GM12878 (cell line): Measurements from ENCODE around the gene TIRAP. TPM values are rescaled to one million over a fixed set of nuclear protein-coding genes. Genes with fewer than 3 reads are reported as not detected.

ENCODE experiments used
- ATAC-seq: fragments of 200-7000 bp; cut with Tn5 transposase; 3 replicates; pipeline ENCODE4 v1.9.1; 2020; ENCODE audit warnings: mild to moderate bottlenecking, moderate library complexity
- BruUV-seq: library from RNA; stranded (reverse); fragments of 400-500 nt; replicated peaks from 2 replicates; lab custom pipeline; 2021; lab: Mats Ljungman, UMichigan
- CTCF ChIA-PET: fragments of 300-600 bp; sonication (Branson Sonifier 250); formaldehyde crosslinking; extraction: SDS; loops from one replicate; lab custom pipeline; 2021; ENCODE audit warnings: inconsistent platforms; lab: Yijun Ruan, JAX
- POLR2A ChIA-PET: fragments of 350-600 bp; formaldehyde crosslinking; extraction: SDS; loops from one replicate; lab custom pipeline; 2021; ENCODE audit warnings: inconsistent platforms; lab: Charles Lee
- RAD21 ChIA-PET: fragments of 300-600 bp; sonication (Branson Sonifier 250); formaldehyde crosslinking; loops from one replicate; lab custom pipeline; 2023; ENCODE audit warnings: antibody characterized with exemption; ENCODE audit not compliant: unreplicated experiment; lab: Charles Lee
- SMC1A ChIA-PET: fragments of 300-600 bp; sonication (Branson Sonifier 250); formaldehyde crosslinking; loops from one replicate; lab custom pipeline; 2023; ENCODE audit not compliant: unreplicated experiment, uncharacterized antibody; lab: Charles Lee
- DNase-seq: peaks from one replicate; pipeline ENCODE4 v3.0.0-alpha.2; 2011; ENCODE audit warnings: low read depth, low spot score
- FAIRE-seq: peaks from 3 replicates; lab custom pipeline; 2011; peaks lifted over from hg19 to GRCh38; lab: Jason Lieb, UNC
- H2AFZ ChIP-seq: 2 replicates; pipeline ENCODE4 v1.6.0; 2011; ENCODE audit warnings: low read depth, low read length, control low read depth; ENCODE audit not compliant: control insufficient read depth
- H3K27ac ChIP-seq: 2 replicates; pipeline ENCODE4 v1.5.1; 2011; ENCODE audit warnings: control low read depth; ENCODE audit not compliant: control insufficient read depth, insufficient read depth
- H3K27me3 ChIP-seq, 2 experiments: replicated peaks in 1 of 2; 2 replicates each; pipeline versions ENCODE4 v1.6.0 to v1.6.1; 2011; ENCODE audit warnings: low read length in 1 of 2; ENCODE audit not compliant: control insufficient read depth in 2 of 2, insufficient read depth in 2 of 2
- H3K36me3 ChIP-seq, 2 experiments: 2 replicates each; pipeline ENCODE4 v1.5.1; 2011; ENCODE audit warnings: low read length in 1 of 2; ENCODE audit not compliant: control insufficient read depth in 2 of 2, insufficient read depth in 2 of 2
- H3K4me1 ChIP-seq: 2 replicates; pipeline ENCODE4 v1.6.1; 2011; ENCODE audit warnings: mild to moderate bottlenecking, low read length, moderate library complexity, mixed read lengths; ENCODE audit not compliant: control insufficient read depth, insufficient read depth
- H3K4me2 ChIP-seq: 2 replicates; pipeline ENCODE4 v1.6.0; 2011; ENCODE audit warnings: control low read depth; ENCODE audit not compliant: control insufficient read depth, insufficient read depth
- H3K4me3 ChIP-seq: fragments of 200-600 bp; sonication (generic); 2 replicates; pipeline ENCODE4 v1.5.1; 2016
- H3K79me2 ChIP-seq: 2 replicates; pipeline ENCODE4 v1.6.0; 2011; ENCODE audit warnings: low read length; ENCODE audit not compliant: control insufficient read depth, insufficient read depth
- H3K9ac ChIP-seq: 2 replicates; pipeline ENCODE4 v1.8.0; 2011; ENCODE audit warnings: low read length, control low read depth, mixed read lengths; ENCODE audit not compliant: control insufficient read depth, insufficient read depth
- H3K9me3 ChIP-seq: replicated peaks from 3 replicates; pipeline ENCODE4 v1.5.1; 2011; ENCODE audit warnings: mild to moderate bottlenecking, low read length; ENCODE audit not compliant: control insufficient read depth, insufficient read depth
- H4K20me1 ChIP-seq: 2 replicates; pipeline ENCODE4 v1.6.0; 2011; ENCODE audit not compliant: control insufficient read depth, insufficient read depth
- BCL11A ChIP-seq: IDR thresholded peaks from 2 replicates; pipeline ENCODE4 v1.6.1; 2011; ENCODE audit warnings: low read depth, low read length
- CHD2 ChIP-seq: IDR thresholded peaks from 2 replicates; pipeline ENCODE4 v1.6.1; 2011; ENCODE audit warnings: low read depth, low read length, improper control_type of control experiment, borderline replicate concordance
- EED ChIP-seq: sonication (generic); IDR thresholded peaks from 2 replicates; pipeline ENCODE4 v1.6.1; 2016; ENCODE audit warnings: antibody characterized with exemption, low read depth
- FOS ChIP-seq: IDR thresholded peaks from 3 replicates; pipeline ENCODE4 v1.6.1; 2011; ENCODE audit warnings: borderline replicate concordance; ENCODE audit not compliant: insufficient read length; ENCODE audit errors: extremely low read depth
- MYB ChIP-seq: fragments of 150-350 bp; IDR thresholded peaks from 2 replicates; pipeline ENCODE4 v1.6.1; 2014; ENCODE audit warnings: mild to moderate bottlenecking, low read depth, low read length, borderline replicate concordance
- NR2C1 ChIP-seq: fragments of 450-650 bp; IDR thresholded peaks from 2 replicates; pipeline ENCODE4 v1.6.1; 2017; ENCODE audit warnings: antibody characterized with exemption, mild to moderate bottlenecking, moderate library complexity
- RAD21 ChIP-seq: IDR thresholded peaks from 2 replicates; pipeline ENCODE4 v1.6.1; 2011; ENCODE audit warnings: mild to moderate bottlenecking, low read depth, low read length, moderate library complexity; ENCODE audit not compliant: insufficient read depth
- RCOR1 ChIP-seq: conservative IDR thresholded peaks from 2 replicates; pipeline ENCODE4 v1.6.1; 2012; ENCODE audit warnings: low read depth, low read length, improper control_type of control experiment
- SIN3A ChIP-seq: IDR thresholded peaks from 2 replicates; pipeline ENCODE4 v1.6.1; 2012; ENCODE audit warnings: low read depth, low read length, improper control_type of control experiment
- SREBF1 ChIP-seq: IDR thresholded peaks from 2 replicates; pipeline ENCODE4 v1.6.1; 2012; ENCODE audit warnings: mild to moderate bottlenecking, low read length
- YBX1 ChIP-seq: fragments of 450-650 bp; IDR thresholded peaks from 2 replicates; pipeline ENCODE4 v1.6.1; 2016; ENCODE audit warnings: antibody characterized with exemption
- ZNF217 ChIP-seq: fragments of 450-650 bp; IDR thresholded peaks from 2 replicates; pipeline ENCODE4 v1.6.1; 2017; ENCODE audit warnings: antibody characterized with exemption, mild to moderate bottlenecking
- ZNF622 ChIP-seq: fragments of 450-650 bp; IDR thresholded peaks from 2 replicates; pipeline ENCODE4 v1.6.1; 2017; ENCODE audit warnings: mild to moderate bottlenecking, inconsistent platforms
- WGBS: methylation state at CpG from one replicate; pipeline ENCODE4 v1.1.6; 2016; ENCODE audit warnings: low lambda C conversion rate; ENCODE audit not compliant: insufficient replicate concordance, insufficient coverage; ENCODE audit errors: missing lambda C conversion rate; 5-methylcytosine and 5-hydroxymethylcytosine counted together
- in situ Hi-C: fragments of 300-500 bp; cut with MboI; formaldehyde crosslinking; loops from 9 replicates; pipeline ENCODE4 v1.14.3; 2018; ENCODE audit warnings: mixed read lengths
- intact Hi-C: fragments of 100-400 bp; cut with micrococcal nuclease; formaldehyde crosslinking; loops from one replicate; pipeline ENCODE4 v1.14.2; 2022; ENCODE audit not compliant: unreplicated experiment
- polyA plus RNA-seq, 11 experiments: library from polyadenylated mRNA; depleted of rRNA in 4 of 11; unstranded in 6 of 11; stranded (reverse) in 5 of 11; fragments of >200 nt; fragmentation: Nextera tagmentation in 4 of 11; fragmentation: Illumina TruSeq in 1 of 11; extraction: Ambion mirVana in 4 of 11; extraction: Trizol in 1 of 11; gene quantifications; 1 replicate in 1 of 11; 2 replicates in 10 of 11; pipeline versions ENCODE4 v1.2.1 to v1.2.3, GENCODE V29; 2011 to 2016; ENCODE audit warnings: inconsistent platforms in 2 of 11, missing spikeins in 2 of 11, low read depth in 1 of 11
- total RNA-seq, 4 experiments: library from RNA; depleted of rRNA in 3 of 4; stranded (reverse); fragments of >200 nt in 3 of 4; fragmentation: Illumina TruSeq in 1 of 4; extraction: Trizol in 1 of 4; gene quantifications; 2 replicates each; pipeline versions ENCODE4 v1.2.1 to v1.2.3, GENCODE V29; 2013 to 2021
- TF ChIP-seq, protein P1 (sequence below): fragments of 150-350 bp; IDR thresholded peaks from 2 replicates; pipeline ENCODE4 v1.6.1; 2014; ENCODE audit warnings: mild to moderate bottlenecking, low read depth, low read length
- TF ChIP-seq, protein P2 (sequence below): fragments of 450-650 bp; IDR thresholded peaks from 2 replicates; pipeline ENCODE4 v1.6.1; 2016; ENCODE audit warnings: mild to moderate bottlenecking, moderate library complexity, borderline replicate concordance

TIRAP gene
- total and polyA plus RNA-seq, 10 of the 15 experiments (the other 5 are each of a cell fraction or from before 2014, with no cell fraction given) = 0.76 to 9.9 (median 4.7) TPM

- CTCF ChIA-PET = no interaction called here
- FAIRE-seq (no peak), ATAC-seq (no peak)
Observed at GRCh38 chr11:126256216-126256615, 26.7 kb upstream of the TIRAP start.

GRCh38 chr11:126257144-126257543, 25.7 kb upstream of the TIRAP start:
- no peak for FAIRE-seq
- ChIA-PET POLR2A (interaction anchor here (0.5 kb wide), 1 partner anchor 529 kb away, joined by 4 read pairs; no protein-coding TSS in a partner anchor), RAD21 (no interaction called here), CTCF (interaction anchor here (0.7 kb wide), 1 partner anchor 224 kb away, joined by 3 read pairs; no protein-coding TSS in a partner anchor), SMC1A (no interaction called here)
- in situ Hi-C loops = no loop called here
- Histone ChIP-seq H4K20me1 (no peaks in the 10 kb centered on the region), H3K36me3 (peaks cover 3 to 13% of the 10 kb centered on the region in 2 experiments; a peak in 3 of 4 replicates), H3K9ac (no peak overlapping the region), H3K4me3 (no peak overlapping the region), H3K27ac (no peak overlapping the region), H2AFZ (no peak overlapping the region), H3K27me3 (no peaks in the 10 kb centered on the region), H3K79me2 (no peaks in the 10 kb centered on the region), H3K4me2 (no peak overlapping the region), H3K4me1 (no peaks in the 10 kb centered on the region), H3K9me3 (no peaks in the 10 kb centered on the region)
- ATAC-seq = no peak
- TSS peak; percentile 20 for BruUV-seq
- DNase-seq = no peak
- 100% methylated on average over 2 of the region's 2 CpGs for WGBS
- intact Hi-C loops = loop anchor here (5.0 kb wide), 1 partner anchor 340 kb away; no protein-coding TSS in a partner anchor
- TF ChIP-seq RCOR1 = no peak
- TF ChIP-seq MYB = no peak
- no peak for TF ChIP-seq ZNF217
- TF ChIP-seq CHD2 = no peak
- TF ChIP-seq SIN3A = no peak
- TF ChIP-seq SREBF1 = no peak
- no peak for TF ChIP-seq EED
- no peak for TF ChIP-seq BCL11A
- no peak for TF ChIP-seq FOS
- no peak for TF ChIP-seq YBX1
- TF ChIP-seq, protein P1, sequence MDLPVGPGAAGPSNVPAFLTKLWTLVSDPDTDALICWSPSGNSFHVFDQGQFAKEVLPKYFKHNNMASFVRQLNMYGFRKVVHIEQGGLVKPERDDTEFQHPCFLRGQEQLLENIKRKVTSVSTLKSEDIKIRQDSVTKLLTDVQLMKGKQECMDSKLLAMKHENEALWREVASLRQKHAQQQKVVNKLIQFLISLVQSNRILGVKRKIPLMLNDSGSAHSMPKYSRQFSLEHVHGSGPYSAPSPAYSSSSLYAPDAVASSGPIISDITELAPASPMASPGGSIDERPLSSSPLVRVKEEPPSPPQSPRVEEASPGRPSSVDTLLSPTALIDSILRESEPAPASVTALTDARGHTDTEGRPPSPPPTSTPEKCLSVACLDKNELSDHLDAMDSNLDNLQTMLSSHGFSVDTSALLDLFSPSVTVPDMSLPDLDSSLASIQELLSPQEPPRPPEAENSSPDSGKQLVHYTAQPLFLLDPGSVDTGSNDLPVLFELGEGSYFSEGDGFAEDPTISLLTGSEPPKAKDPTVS = no peak
- TF ChIP-seq ZNF622 = no peak
- TF ChIP-seq, protein P2, sequence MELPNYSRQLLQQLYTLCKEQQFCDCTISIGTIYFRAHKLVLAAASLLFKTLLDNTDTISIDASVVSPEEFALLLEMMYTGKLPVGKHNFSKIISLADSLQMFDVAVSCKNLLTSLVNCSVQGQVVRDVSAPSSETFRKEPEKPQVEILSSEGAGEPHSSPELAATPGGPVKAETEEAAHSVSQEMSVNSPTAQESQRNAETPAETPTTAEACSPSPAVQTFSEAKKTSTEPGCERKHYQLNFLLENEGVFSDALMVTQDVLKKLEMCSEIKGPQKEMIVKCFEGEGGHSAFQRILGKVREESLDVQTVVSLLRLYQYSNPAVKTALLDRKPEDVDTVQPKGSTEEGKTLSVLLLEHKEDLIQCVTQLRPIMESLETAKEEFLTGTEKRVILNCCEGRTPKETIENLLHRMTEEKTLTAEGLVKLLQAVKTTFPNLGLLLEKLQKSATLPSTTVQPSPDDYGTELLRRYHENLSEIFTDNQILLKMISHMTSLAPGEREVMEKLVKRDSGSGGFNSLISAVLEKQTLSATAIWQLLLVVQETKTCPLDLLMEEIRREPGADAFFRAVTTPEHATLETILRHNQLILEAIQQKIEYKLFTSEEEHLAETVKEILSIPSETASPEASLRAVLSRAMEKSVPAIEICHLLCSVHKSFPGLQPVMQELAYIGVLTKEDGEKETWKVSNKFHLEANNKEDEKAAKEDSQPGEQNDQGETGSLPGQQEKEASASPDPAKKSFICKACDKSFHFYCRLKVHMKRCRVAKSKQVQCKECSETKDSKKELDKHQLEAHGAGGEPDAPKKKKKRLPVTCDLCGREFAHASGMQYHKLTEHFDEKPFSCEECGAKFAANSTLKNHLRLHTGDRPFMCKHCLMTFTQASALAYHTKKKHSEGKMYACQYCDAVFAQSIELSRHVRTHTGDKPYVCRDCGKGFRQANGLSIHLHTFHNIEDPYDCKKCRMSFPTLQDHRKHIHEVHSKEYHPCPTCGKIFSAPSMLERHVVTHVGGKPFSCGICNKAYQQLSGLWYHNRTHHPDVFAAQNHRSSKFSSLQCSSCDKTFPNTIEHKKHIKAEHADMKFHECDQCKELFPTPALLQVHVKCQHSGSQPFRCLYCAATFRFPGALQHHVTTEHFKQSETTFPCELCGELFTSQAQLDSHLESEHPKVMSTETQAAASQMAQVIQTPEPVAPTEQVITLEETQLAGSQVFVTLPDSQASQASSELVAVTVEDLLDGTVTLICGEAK = no peak

More at GRCh38 chr11:126256216-126256615, 26.7 kb upstream of the TIRAP start:
- Histone ChIP-seq H3K4me3 (no peak overlapping the region), H3K27ac (no peak overlapping the region), H3K4me1 (no peaks in the 10 kb centered on the region), H3K79me2 (no peaks in the 10 kb centered on the region), H3K9ac (no peak overlapping the region), H3K4me2 (no peak overlapping the region), H3K9me3 (no peaks in the 10 kb centered on the region), H4K20me1 (no peaks in the 10 kb centered on the region), H2AFZ (no peak overlapping the region), H3K36me3 (peaks cover 2 to 8% of the 10 kb centered on the region in 2 experiments; a peak in 3 of 4 replicates), H3K27me3 (no peaks in the 10 kb centered on the region)
- BruUV-seq = no TSS peak
- ChIA-PET SMC1A (no interaction called here), POLR2A (no interaction called here), RAD21 (no interaction called here)
- TF ChIP-seq NR2C1 (no peak), RAD21 (no peak)
- intact Hi-C loops = loop anchor here (5.0 kb wide), 1 partner anchor 339 kb away; no protein-coding TSS in a partner anchor
- 95% methylated on average over 4 of the region's 4 CpGs for WGBS
- in situ Hi-C loops = no loop called here
- no peak for DNase-seq
